Sigmoid colon (tissue), 4 donors: ENCODE data around the gene RIT2.

Experiments used
- CTCF ChIP-seq, 4 experiments: fragments of 450-650 bp in 3 of 4; fragments of 200-600 bp in 1 of 4; IDR thresholded peaks; one replicate each; pipeline ENCODE4 v1.5.1; 2016 to 2019; ENCODE audit warnings: antibody characterized with exemption in 4 of 4, mild to moderate bottlenecking in 3 of 4, moderate library complexity in 2 of 4
- EP300 ChIP-seq, 4 donors: sonication (generic); formaldehyde crosslinking; IDR thresholded peaks; one replicate each; pipeline ENCODE4 v1.6.1; 2017; ENCODE audit warnings: antibody characterized with exemption in 4 of 4

GRCh38 chr18:42746794-42747193 is 368.7 kb downstream of the RIT2 start:
- TF ChIP-seq CTCF (IDR thresholded peaks at IDR 0.05) (no peak), EP300 (IDR thresholded peaks at IDR 0.05) (no peak)
